GM19463 (cell line): ENCODE results near the gene KCNN3.

Source experiments
- ATAC-seq: cut with Tn5 transposase; IDR thresholded peaks from one replicate; pipeline ENCODE4 v1.9.1; 2021; ENCODE audit warnings: mild to moderate bottlenecking, moderate library complexity; ENCODE audit not compliant: unreplicated experiment

KCNN3 gene

GRCh38 chr1:154880671-154881070 lies 10.6 kb upstream of the KCNN3 start:
- no peak for ATAC-seq

GRCh38 chr1:154879038-154879421 lies 8.9 kb upstream of the KCNN3 start:
- ATAC-seq, result no peak

- peak; percentile 57 for ATAC-seq
Observed at GRCh38 chr1:154878371-154879037, 8.4 kb upstream of the KCNN3 start.

GRCh38 chr1:154877370-154877974 lies 7.4 kb upstream of the KCNN3 start:
- no peak for ATAC-seq

GRCh38 chr1:154876842-154877369 lies 6.8 kb upstream of the KCNN3 start:
- no peak for ATAC-seq

GRCh38 chr1:154874465-154874864 lies 4.4 kb upstream of the KCNN3 start:
- peak; percentile 34 for ATAC-seq

GRCh38 chr1:154873321-154873950 lies 3.4 kb upstream of the KCNN3 start:
- no peak for ATAC-seq

GRCh38 chr1:154871374-154871773 lies 1.3 kb upstream of the KCNN3 start:
- no peak for ATAC-seq

GRCh38 chr1:154870734-154871133 lies 653 bp upstream of the KCNN3 start:
- no peak for ATAC-seq

- ATAC-seq, result no peak
Observed at GRCh38 chr1:154869351-154870114, 548 bp downstream of the KCNN3 start.

- ATAC-seq, result no peak
Observed at GRCh38 chr1:154867841-154868605, 2.1 kb downstream of the KCNN3 start.

- ATAC-seq, result no peak
Observed at GRCh38 chr1:154867064-154867825, 2.8 kb downstream of the KCNN3 start.

GRCh38 chr1:154866257-154867063 lies 3.6 kb downstream of the KCNN3 start:
- ATAC-seq, result no peak

- ATAC-seq, result no peak
Observed at GRCh38 chr1:154865442-154866256, 4.4 kb downstream of the KCNN3 start.

GRCh38 chr1:154864189-154864975 lies 5.7 kb downstream of the KCNN3 start:
- ATAC-seq, result no peak

GRCh38 chr1:154863315-154864174 lies 6.5 kb downstream of the KCNN3 start:
- ATAC-seq, result peak; percentile 15
